A549 (cell line): ENCODE data around the gene MYRIP.

Experiments
- BHLHE40 ChIP-seq: IDR thresholded peaks from 2 replicates; pipeline ENCODE4 v1.6.1; 2012; ENCODE audit warnings: low read depth, low read length, inconsistent platforms
- CTCF ChIP-seq: fragments of >200 bp; sonication (Bioruptor Twin); formaldehyde crosslinking; IDR thresholded peaks from 3 replicates; pipeline ENCODE4 v1.5.1; 2016
- EP300 ChIP-seq, 2 experiments: fragments of >200 bp; sonication (Bioruptor Twin); formaldehyde crosslinking; IDR thresholded peaks; 2 replicates in 1 of 2; 3 replicates in 1 of 2; pipeline ENCODE4 v1.6.1; 2016 to 2017
- ESRRA ChIP-seq: fragments of 150-350 bp; IDR thresholded peaks from 2 replicates; pipeline ENCODE4 v1.6.1; 2014; ENCODE audit warnings: mild to moderate bottlenecking, low read length, borderline replicate concordance
- FOSL2 ChIP-seq, 2 experiments: fragments of 450-650 bp in 1 of 2; fragments of >200 bp in 1 of 2; sonication (Bioruptor Twin) in 1 of 2; formaldehyde crosslinking; IDR thresholded peaks; 2 replicates each; pipeline versions ENCODE4 v1.5.0 to v1.6.1; 2016 to 2020; ENCODE audit warnings: mild to moderate bottlenecking in 1 of 2, moderate library complexity in 1 of 2
- KDM1A ChIP-seq: fragments of 200-600 bp; sonication (generic); IDR thresholded peaks from 2 replicates; pipeline ENCODE4 v1.6.1; 2016; ENCODE audit warnings: low read depth, mild to moderate bottlenecking
- POLR2A ChIP-seq: IDR thresholded peaks from 2 replicates; pipeline ENCODE4 v1.6.1; 2012; ENCODE audit warnings: mild to moderate bottlenecking, low read length
- RCOR1 ChIP-seq: fragments of 150-350 bp; IDR thresholded peaks from 2 replicates; pipeline ENCODE4 v1.6.1; 2014; ENCODE audit warnings: antibody characterized with exemption, low read length, low read depth
- RFX5 ChIP-seq: fragments of 450-650 bp; IDR thresholded peaks from 2 replicates; pipeline ENCODE4 v1.7.1; 2014; ENCODE audit warnings: antibody characterized with exemption, mild to moderate bottlenecking, moderate library complexity
- TFCP2L1 ChIP-seq: fragments of 250-450 bp; sonication (Bioruptor Pico); IDR thresholded peaks from 2 replicates; pipeline ENCODE4 v1.5.0; 2021; ENCODE audit warnings: mild to moderate bottlenecking
- TF ChIP-seq, protein P1 (sequence below): IDR thresholded peaks from 2 replicates; pipeline ENCODE4 v1.6.1; 2012
- TF ChIP-seq, protein P2 (sequence below): IDR thresholded peaks from 2 replicates; pipeline ENCODE4 v1.6.1; 2012; ENCODE audit warnings: low read depth, borderline replicate concordance

GRCh38 chr3:40304352-40304751, 494.9 kb downstream of the MYRIP start:
- TF ChIP-seq CTCF (no peak), FOSL2 (IDR thresholded peaks at IDR 0.05) (no peak), FOSL2 (CRISPR knock-in tag; IDR thresholded peaks at IDR 0.05) (no peak), TFCP2L1 (CRISPR knock-in tag) (no peak), ESRRA (no peak), EP300 (IDR thresholded peaks at IDR 0.05) (no peak), RFX5 (no peak), KDM1A (no peak), RCOR1 (no peak), POLR2A (no peak), BHLHE40 (no peak)
- TF ChIP-seq, protein P1, sequence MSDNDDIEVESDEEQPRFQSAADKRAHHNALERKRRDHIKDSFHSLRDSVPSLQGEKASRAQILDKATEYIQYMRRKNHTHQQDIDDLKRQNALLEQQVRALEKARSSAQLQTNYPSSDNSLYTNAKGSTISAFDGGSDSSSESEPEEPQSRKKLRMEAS: no peak
- TF ChIP-seq, protein P2, sequence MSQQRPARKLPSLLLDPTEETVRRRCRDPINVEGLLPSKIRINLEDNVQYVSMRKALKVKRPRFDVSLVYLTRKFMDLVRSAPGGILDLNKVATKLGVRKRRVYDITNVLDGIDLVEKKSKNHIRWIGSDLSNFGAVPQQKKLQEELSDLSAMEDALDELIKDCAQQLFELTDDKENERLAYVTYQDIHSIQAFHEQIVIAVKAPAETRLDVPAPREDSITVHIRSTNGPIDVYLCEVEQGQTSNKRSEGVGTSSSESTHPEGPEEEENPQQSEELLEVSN: no peak
